Effector CD4-positive, alpha-beta T cell (primary cell): Measurements from ENCODE around the gene EPG5.
"Not testable (repeated sequence)": the region's sequence is repeated elsewhere in the genome, so short reads cannot be mapped to it uniquely, and the experiment has no call there.

Experiments used
- DNase-seq: peaks from one replicate; pipeline ENCODE4 v3.0.0-alpha.2; 2020

The EPG5 gene

GRCh38 chr18:45837283-45838070, 129.7 kb downstream of the EPG5 start:
- no peak for DNase-seq

DNA sequence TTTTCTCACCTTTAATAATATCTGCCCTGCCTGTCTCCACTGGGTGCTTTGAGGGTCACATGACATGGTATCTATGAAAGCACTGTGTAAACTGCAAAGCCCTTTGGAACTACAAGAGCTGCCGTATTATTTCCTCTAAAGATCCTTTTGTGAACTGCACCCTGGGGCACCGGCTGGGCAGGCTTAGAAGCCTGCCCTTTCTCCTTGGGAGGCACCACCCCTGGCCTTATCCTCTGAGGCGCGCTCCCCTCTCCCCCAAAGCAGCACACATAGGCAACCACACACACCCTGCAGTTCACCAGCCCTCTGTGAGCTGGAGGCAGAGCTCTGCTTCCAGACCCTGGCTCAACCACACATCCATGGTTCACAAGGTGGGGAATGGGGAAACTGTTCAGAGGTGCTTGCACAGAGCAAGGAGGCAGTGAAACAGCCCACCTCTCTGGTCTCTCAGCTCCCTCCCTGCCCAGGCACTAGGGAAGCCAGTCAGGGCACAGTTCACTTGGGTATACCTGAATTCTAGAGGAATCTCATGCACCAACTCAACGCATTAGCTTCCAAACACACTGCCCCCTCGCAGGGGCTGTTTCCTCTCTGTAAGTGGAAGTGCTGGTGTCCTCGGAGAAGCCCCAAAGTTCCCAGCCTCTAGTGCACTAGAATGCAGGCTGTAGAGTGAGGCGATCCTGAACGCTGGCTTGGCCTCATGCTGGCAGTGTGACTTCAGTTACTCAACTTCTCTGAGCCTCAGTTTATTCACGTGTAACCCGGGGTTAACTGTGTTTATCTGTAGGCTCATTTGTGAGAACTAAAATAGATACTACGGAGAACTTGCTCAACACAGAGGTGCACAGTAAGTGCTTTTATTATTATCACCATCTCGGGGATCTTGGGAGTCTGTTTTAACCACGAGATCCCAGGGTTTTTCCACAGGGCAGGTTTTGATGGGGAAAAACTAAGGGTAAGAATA, 130.6 kb downstream of the EPG5 start:
- DNase-seq, result no peak

DNA sequence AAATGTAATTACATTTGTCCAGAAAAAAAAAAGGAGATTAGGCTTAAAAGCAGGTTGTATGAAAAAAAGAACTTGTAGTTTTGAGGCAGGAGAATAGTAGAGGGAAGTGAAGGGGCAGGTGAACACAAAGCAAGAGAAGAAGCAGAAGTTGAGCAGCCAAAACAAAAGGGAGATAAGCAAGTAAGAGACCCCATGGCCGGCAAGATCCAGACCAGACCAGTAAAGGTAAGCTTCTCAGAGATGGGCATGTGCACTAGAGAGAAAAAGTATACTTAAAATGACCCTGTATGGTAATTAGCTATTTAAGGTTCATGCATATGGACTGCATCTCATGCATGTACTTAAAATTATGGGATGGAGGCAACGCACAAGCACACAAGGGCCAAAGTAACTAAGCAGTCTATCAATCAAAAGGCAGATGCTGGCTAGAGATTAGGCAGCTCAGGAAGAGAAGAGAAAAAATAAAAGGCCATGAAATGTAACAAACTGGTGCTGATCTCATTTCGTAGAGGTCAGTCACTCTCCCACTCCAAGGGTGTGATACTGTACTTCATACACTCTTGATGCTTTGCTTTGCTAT, 132.0 kb downstream of the EPG5 start:
- DNase-seq, result no peak

DNA sequence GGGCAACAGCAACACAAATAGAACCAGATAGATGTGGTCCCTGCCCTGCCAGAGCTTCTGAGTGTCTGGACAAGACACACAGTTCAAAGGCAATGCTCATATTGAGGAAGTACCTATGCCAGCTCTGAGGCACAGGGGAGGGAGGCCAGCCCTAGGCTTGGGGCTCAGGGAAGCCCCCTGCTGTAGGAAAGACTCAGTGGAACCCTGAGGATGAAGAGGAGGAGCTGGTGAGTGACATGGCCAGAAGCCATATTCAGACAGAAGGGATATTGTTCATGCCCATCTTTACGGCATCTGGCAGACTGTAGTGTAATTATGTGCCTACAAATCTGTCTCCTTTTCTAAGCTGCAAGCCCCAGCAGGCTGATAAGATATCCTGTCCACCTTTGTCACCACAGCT, 132.8 kb downstream of the EPG5 start:
- DNase-seq, result no peak

DNA sequence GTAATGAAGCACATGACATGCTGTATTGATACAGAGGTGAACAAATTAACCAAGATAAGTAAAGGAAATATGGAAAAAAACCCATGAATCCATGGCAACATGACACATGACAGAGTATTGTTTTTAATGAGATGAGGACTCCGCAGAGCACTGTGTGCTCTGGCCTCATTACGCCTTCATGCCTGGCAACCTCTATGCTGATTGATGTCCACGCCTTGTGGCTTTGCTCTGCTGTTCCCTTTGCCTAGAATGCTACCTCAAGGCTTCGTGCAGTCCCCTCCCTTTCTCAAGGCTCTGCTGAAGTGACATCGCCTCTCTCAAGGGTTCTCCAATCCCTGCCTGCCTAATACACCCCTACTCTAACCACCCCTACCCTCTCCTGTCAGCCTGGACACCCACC, 133.3 kb downstream of the EPG5 start:
- no peak for DNase-seq

- no peak for DNase-seq
Measured at GRCh38 chr18:45830917-45831316, 136.2 kb downstream of the EPG5 start.

GRCh38 chr18:45829855-45830254, 137.3 kb downstream of the EPG5 start:
- no peak for DNase-seq

GRCh38 chr18:45828917-45829811, 138.0 kb downstream of the EPG5 start:
- no peak for DNase-seq

DNA sequence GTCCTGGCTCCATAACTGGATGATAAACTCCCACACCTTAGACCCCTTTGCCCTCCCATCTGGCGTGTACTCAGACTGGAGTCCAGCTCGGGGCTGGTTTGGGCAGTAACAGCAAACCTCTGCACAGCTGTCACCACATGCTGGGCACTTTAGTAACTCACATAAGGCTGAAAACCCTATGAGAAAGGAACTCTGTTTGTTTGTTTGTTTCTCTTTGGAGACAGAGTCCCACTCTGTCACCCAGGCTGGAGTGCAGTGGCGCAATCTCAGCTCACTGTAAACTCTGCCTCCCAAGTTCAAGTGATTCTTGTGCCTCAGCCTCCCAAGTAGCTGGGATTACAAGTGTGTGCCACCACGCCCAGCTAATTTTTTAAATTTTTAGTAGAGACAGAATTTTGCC, 140.4 kb downstream of the EPG5 start:
- DNase-seq, result not testable (repeated sequence)

DNA sequence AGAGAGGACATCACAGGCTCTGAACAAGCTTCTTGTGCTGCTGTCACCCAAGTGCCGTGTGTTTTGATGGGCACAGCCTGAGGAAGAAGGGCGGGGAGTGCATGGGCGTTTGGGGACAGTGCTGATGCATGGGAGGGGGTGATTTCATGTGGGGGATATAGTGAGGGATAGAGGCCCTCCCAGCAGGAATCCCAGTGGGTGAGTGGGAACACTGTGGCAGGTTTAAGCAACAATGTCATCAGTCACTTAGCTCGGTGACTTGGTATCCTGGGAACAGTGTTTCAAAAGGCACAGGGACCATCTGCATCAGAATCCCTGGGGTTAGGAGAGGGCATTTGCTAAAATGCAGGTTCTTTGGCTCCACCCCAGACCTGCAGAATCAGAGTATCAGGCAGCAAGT, 141.0 kb downstream of the EPG5 start:
- no peak for DNase-seq

GRCh38 chr18:45825258-45826044, 141.7 kb downstream of the EPG5 start, which contains the start of gene SIGLEC15:
Gene SIGLEC15, plus strand, starts transcription at chr18:45825675. Its CDS starts 54 bp downstream, at chr18:45825729.
- no peak for DNase-seq

GRCh38 chr18:45821711-45822110, 145.4 kb downstream of the EPG5 start:
- DNase-seq, result no peak

- no peak for DNase-seq
Measured at GRCh38 chr18:45821026-45821425, 146.1 kb downstream of the EPG5 start.

DNA sequence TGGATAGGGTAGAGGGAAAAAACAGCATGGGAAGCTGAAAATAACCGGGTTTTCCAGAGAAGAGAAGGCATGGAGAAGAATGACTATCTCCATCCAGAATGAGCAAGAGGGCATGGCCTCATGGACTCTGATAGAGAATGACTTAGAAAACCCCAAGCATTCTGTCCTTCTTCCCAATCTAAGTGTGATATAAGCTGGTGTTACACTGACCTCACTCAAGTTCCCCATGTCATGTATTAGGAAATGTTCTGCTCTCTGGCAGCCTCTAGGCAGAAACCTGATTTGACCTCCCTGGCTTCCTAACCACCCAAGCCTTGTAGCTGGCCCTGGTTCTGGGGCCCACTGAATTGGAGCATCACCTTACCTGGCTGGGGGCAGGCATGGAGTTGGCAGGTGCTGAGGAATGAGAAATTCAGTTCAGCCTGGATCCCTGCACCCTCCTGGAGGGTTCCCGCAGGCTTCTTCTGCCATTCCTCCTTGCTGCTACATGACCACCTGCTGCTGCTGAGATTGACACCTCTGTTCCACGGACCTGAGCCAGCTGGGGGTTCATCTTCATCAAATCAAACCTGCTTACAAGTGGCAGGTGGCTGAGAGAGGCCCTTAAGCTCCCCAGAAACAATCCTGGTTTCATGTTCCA, 146.9 kb downstream of the EPG5 start:
- no peak for DNase-seq

- DNase-seq, result not testable (repeated sequence)
Measured at GRCh38 chr18:45818765-45819164, 148.4 kb downstream of the EPG5 start.

DNA sequence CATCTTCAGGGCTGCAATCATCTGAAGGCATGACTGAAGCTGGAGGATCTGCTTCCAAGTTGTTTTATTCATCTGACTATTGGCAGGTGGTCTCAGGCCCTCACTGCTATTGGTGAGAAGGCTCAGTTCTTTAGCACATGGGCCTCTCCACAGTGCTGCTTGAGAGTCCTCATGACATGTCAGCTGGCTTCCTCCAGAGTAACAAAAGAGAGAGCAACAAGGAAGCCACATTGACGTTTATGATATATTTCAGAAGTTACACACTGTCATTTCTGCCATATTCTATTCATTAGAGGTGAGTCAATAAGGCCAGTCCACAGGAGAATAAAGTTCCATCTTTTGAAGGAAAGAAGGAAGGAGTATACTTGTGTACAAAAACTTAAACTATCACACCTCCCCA, 149.6 kb downstream of the EPG5 start:
- no peak for DNase-seq

DNA sequence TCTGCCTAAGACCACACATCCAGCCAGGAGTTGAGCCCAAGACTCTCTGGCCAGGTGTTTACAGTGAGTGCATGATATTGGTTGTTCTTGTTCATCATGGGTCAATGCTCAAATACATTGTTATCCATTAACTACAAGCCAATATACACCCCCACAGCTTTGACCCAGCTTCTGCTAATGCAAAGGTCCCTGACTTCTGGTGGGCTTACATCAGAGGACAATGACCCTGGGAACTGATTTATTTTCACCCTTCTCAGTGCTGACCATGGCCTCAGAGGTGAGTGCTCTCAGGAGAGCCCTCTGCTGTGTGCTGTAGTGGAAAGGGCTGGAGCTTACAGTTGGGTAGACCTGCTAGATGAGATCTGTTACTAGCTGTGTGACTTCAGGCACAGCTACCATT, 152.4 kb downstream of the EPG5 start:
- not testable (repeated sequence) for DNase-seq

GRCh38 chr18:45807144-45807543, 160.0 kb downstream of the EPG5 start:
- not testable (repeated sequence) for DNase-seq

DNA sequence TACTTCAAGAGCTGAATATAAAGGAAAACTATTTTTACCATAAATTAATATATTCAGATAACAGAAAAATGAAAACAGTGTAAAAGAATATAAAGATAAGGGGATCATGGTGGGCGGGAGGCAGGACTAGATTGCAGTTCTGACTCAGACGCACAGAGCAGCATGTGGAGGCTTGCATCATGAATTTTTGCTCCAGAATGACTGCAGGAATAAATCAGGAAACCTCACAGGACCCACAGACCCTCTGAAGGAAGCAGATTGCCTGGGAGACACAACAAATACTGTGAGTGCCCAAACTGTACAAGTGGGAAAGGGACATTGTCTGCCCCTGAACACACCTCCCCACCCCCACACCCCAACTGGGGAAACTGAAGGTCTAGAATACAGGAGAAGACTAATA, 160.9 kb downstream of the EPG5 start:
- DNase-seq, result no peak

DNA sequence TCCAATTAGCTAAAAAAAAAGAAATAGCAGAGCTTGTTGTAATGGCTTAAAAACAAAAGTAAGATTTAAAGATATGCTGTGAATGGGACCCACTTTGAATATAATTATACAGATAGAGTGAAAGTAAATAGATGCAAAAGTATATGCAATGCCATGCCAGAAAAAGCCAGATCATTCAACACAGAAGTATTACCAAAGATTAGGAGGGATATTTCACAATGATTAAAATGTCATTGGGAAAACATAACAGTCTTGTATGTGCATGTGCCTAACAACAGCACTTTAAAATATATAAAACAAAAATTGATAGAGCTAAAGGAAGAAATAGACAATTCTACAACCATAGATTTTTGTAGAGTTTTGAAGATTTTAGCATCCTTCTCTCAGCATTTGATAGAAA, 161.6 kb downstream of the EPG5 start:
- DNase-seq, result no peak
